Vagina (tissue), 2 donors: ENCODE results near the gene RELL1. TPM values are rescaled to one million over a fixed set of nuclear protein-coding genes. Genes with fewer than 3 reads are reported as not detected.

Experiments
- DNase-seq, 2 donors: peaks; one replicate each; pipeline ENCODE4 v3.0.0-alpha.2; 2017; ENCODE audit errors: extremely low spot score in 2 of 2
- H3K27ac ChIP-seq: fragments of 200-600 bp; sonication (generic); one replicate; pipeline ENCODE4 v1.5.1; 2019
- H3K27me3 ChIP-seq: fragments of 200-600 bp; sonication (generic); one replicate; pipeline ENCODE4 v1.5.1; 2019
- H3K36me3 ChIP-seq, 2 donors: fragments of 200-600 bp; sonication (generic); one replicate each; pipeline ENCODE4 v1.5.1; 2017 to 2019
- H3K4me1 ChIP-seq: fragments of 200-600 bp; sonication (generic); one replicate; pipeline ENCODE4 v1.5.1; 2019
- H3K4me3 ChIP-seq, 2 donors: fragments of 200-600 bp; sonication (generic); 1 replicate in 1 of 2; 2 replicates in 1 of 2; pipeline ENCODE4 v1.5.1; 2016 to 2019
- H3K9me3 ChIP-seq: fragments of 200-600 bp; sonication (generic); one replicate; pipeline ENCODE4 v1.5.1; 2019
- POLR2A ChIP-seq, 2 donors: fragments of 450-650 bp; IDR thresholded peaks; one replicate each; pipeline ENCODE4 v1.6.1; 2017; ENCODE audit warnings: antibody characterized with exemption in 2 of 2, mild to moderate bottlenecking in 2 of 2, moderate library complexity in 2 of 2
- POLR2AphosphoS5 ChIP-seq, 2 donors: sonication (generic); formaldehyde crosslinking; IDR thresholded peaks; one replicate each; pipeline ENCODE4 v1.9.0; 2017; ENCODE audit warnings: antibody characterized with exemption in 2 of 2, mild to moderate bottlenecking in 2 of 2, low read depth in 1 of 2; ENCODE audit not compliant: insufficient read depth in 1 of 2
- intact Hi-C: fragments of 100-400 bp; cut with DNase I; formaldehyde crosslinking; loops from one replicate; pipeline ENCODE4 v1.15.1; 2023
- total RNA-seq: library from RNA; depleted of rRNA; stranded (reverse); fragments of >200 nt; gene quantifications from one replicate; pipeline ENCODE4 v1.2.3, GENCODE V29; 2016
- TF ChIP-seq, protein P1 (sequence below), 3 experiments: fragments of 450-650 bp in 2 of 3; fragments of 200-600 bp in 1 of 3; sonication (generic) in 1 of 3; IDR thresholded peaks; one replicate each; pipeline ENCODE4 v1.5.1; 2017 to 2019; ENCODE audit warnings: antibody characterized with exemption in 3 of 3, mild to moderate bottlenecking in 2 of 3, moderate library complexity in 2 of 3

RELL1 gene
- total RNA-seq, 1 donor from 2014 or later: 38.8 TPM

DNA sequence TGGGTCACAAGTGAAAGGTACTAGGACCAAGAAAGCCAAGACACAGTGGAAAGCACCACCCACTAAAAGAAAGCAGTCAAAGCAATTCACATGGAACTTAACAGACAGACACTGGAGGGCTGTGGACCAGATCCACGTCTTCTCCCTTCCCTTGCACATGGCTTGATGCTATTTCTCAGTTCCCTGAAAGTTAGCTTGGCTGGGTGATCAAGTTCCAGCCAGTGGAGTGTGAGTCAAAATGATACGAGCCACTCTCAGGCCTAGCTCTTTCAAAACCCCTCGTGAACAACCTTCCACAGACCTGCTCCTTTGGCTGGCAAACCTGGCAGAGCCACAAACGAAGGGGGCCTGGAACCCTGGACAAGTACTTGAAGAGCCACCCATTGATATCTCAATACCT is 52.0 kb downstream of the RELL1 start:
- TF ChIP-seq, protein P1, sequence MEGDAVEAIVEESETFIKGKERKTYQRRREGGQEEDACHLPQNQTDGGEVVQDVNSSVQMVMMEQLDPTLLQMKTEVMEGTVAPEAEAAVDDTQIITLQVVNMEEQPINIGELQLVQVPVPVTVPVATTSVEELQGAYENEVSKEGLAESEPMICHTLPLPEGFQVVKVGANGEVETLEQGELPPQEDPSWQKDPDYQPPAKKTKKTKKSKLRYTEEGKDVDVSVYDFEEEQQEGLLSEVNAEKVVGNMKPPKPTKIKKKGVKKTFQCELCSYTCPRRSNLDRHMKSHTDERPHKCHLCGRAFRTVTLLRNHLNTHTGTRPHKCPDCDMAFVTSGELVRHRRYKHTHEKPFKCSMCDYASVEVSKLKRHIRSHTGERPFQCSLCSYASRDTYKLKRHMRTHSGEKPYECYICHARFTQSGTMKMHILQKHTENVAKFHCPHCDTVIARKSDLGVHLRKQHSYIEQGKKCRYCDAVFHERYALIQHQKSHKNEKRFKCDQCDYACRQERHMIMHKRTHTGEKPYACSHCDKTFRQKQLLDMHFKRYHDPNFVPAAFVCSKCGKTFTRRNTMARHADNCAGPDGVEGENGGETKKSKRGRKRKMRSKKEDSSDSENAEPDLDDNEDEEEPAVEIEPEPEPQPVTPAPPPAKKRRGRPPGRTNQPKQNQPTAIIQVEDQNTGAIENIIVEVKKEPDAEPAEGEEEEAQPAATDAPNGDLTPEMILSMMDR (IDR thresholded peaks at IDR 0.05): no peak
- TF ChIP-seq POLR2A (IDR thresholded peaks at IDR 0.05) (no peak), POLR2AphosphoS5 (IDR thresholded peaks at IDR 0.05; ENCODE audit: insufficient read depth in 1 of 2, low read depth in 1 of 2) (no peak)
- Histone ChIP-seq H3K4me3 (no peak overlapping the region), H3K27ac (no peak overlapping the region), H3K36me3 (peaks cover 0 to 5% of the 10 kb centered on the region in 2 donors), H3K9me3 (no peaks in the 10 kb centered on the region), H3K27me3 (no peaks in the 10 kb centered on the region), H3K4me1 (peaks cover 2% of the 10 kb centered on the region)
- intact Hi-C loops: no loop called here
- no peak for DNase-seq

DNA sequence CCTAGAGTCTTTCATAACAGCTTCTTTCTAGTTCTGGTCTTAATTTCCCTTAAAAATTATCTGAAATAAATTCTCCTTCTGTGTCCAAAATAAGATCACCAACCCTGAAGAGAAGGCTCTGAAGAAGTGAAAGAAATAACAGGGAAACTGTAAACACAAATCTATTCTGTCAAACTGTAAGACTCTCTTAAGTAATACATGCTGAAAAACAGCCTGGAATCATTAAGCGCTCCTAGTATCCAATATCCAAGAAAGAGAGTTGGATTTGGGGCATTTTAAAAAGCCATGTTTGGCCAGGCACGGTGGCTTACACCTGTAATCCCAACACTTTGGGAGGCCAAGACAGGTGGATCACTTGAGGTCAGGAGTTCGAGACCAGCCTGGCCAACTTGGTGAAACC is 53.3 kb downstream of the RELL1 start:
- no peak overlapping the region for H3K4me3 ChIP-seq
- H3K27me3 ChIP-seq: no peaks in the 10 kb centered on the region
- TF ChIP-seq POLR2A (IDR thresholded peaks at IDR 0.05): no peak
- TF ChIP-seq, protein P1 (IDR thresholded peaks at IDR 0.05): no peak
- no peak for TF ChIP-seq POLR2AphosphoS5 (IDR thresholded peaks at IDR 0.05; ENCODE audit: insufficient read depth in 1 of 2, low read depth in 1 of 2)
- DNase-seq: no peak
- intact Hi-C loops: no loop called here
- peaks cover 10% of the 10 kb centered on the region for H3K4me1 ChIP-seq
- peaks cover 0 to 5% of the 10 kb centered on the region in 2 donors for H3K36me3 ChIP-seq
- no peaks in the 10 kb centered on the region for H3K9me3 ChIP-seq
- no peak overlapping the region for H3K27ac ChIP-seq

DNA sequence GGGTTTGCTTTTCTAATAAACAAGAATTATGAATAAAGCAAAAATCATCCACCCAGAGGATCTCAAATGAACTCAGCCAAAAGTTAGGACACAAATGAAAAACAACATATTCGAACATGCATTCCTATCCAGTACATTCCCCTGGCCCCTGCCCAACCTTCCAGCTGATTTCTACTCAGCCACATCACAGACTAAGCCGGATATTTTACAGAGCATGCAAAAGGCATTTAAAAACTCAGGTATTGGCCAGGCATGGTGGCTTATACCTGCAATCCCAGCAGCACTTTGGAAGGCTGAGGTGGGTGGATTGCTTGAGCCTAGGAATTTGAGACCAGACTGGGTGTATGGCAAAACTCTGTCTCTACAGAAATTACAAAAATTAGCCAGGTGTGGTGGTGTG is 54.6 kb downstream of the RELL1 start:
- Histone ChIP-seq H3K36me3 (peaks cover 0 to 5% of the 10 kb centered on the region in 2 donors), H3K4me3 (no peak overlapping the region), H3K27ac (peak overlapping the region; percentile 53), H3K9me3 (no peaks in the 10 kb centered on the region), H3K27me3 (no peaks in the 10 kb centered on the region), H3K4me1 (peaks cover 10% of the 10 kb centered on the region)
- TF ChIP-seq, protein P1 (IDR thresholded peaks at IDR 0.05): no peak
- TF ChIP-seq POLR2A (IDR thresholded peaks at IDR 0.05) (no peak), POLR2AphosphoS5 (IDR thresholded peaks at IDR 0.05; ENCODE audit: insufficient read depth in 1 of 2, low read depth in 1 of 2) (no peak)
- no peak for DNase-seq
- intact Hi-C loops: no loop called here

DNA sequence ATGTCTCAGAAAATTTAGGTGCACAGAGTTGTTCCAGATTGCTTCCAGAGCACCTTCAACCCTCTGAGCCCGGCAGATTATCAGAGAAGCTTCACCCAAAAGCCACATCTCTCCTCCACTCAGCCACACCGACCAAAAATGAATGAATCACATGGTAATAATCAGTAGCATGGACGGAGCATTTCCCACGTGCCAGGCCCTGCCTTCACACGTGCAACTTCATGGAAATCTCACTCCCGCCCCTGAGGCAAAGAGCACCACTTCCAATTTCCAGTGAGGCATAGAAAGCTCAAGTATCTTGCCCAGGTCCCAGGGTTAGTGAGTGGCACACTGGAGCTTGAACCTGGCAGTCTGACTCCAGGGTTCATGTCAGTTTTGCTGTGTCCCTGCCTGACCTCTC is 56.5 kb downstream of the RELL1 start:
- TF ChIP-seq, protein P1 (IDR thresholded peaks at IDR 0.05): no peak
- no peak for TF ChIP-seq POLR2AphosphoS5 (IDR thresholded peaks at IDR 0.05; ENCODE audit: insufficient read depth in 1 of 2, low read depth in 1 of 2)
- no peak for TF ChIP-seq POLR2A (IDR thresholded peaks at IDR 0.05)
- H3K27me3 ChIP-seq: no peaks in the 10 kb centered on the region
- H3K4me3 ChIP-seq: no peak overlapping the region
- intact Hi-C loops: no loop called here
- peaks cover 0 to 2% of the 10 kb centered on the region in 2 donors for H3K36me3 ChIP-seq
- no peak for DNase-seq
- no peak overlapping the region for H3K27ac ChIP-seq
- peaks cover 10% of the 10 kb centered on the region for H3K4me1 ChIP-seq
- H3K9me3 ChIP-seq: no peaks in the 10 kb centered on the region

DNA sequence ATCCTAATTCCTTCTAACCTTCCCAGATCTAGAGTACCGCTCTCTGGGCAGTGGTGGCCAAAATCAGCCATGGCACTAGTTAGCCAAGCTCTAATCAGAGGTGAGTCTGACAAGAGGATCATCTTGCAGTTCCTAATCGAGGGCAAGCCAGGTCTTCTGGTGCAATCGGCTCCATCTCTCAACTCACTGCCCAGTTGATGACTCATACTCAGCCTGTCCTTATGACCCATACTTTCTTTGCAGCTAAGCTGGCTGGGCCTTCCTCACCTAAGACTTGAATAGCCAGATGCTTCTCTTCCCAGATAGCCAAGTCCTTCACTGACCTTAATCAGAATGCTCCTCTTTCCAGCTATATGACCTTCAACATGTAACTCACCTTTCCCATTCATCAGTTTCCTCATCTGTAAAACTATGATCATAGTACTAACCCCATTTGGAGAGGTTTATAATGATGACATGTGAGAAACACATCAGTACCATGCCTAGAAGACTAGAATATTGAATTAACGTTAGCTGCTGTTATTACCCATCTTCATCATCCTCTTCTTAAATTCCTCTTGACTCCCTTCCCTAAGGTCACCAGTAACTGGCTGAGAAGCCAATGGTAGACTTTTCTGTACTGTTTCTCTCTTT is 57.1 kb downstream of the RELL1 start:
- H3K36me3 ChIP-seq: no peaks in the 10 kb centered on the region
- DNase-seq: no peak
- H3K4me3 ChIP-seq: no peak overlapping the region
- H3K4me1 ChIP-seq: peaks cover 10% of the 10 kb centered on the region
- TF ChIP-seq POLR2AphosphoS5 (IDR thresholded peaks at IDR 0.05; ENCODE audit: insufficient read depth in 1 of 2, low read depth in 1 of 2) (no peak), POLR2A (IDR thresholded peaks at IDR 0.05) (no peak)
- TF ChIP-seq, protein P1 (IDR thresholded peaks at IDR 0.05): no peak
- H3K27me3 ChIP-seq: no peaks in the 10 kb centered on the region
- intact Hi-C loops: no loop called here
- H3K9me3 ChIP-seq: no peaks in the 10 kb centered on the region
- no peak overlapping the region for H3K27ac ChIP-seq
